Right atrium auricular region (tissue), 2 donors: ENCODE data around the gene TYRP1. TPM values are rescaled to one million over a fixed set of nuclear protein-coding genes. Genes with fewer than 3 reads are reported as not detected.

ENCODE experiments used
- DNase-seq: peaks from one replicate; pipeline ENCODE4 v3.0.0-alpha.2; 2019; ENCODE audit warnings: low spot score
- H3K27ac ChIP-seq, 2 donors: fragments of 200-600 bp; sonication (generic); 1 replicate in 1 of 2; 2 replicates in 1 of 2; pipeline ENCODE4 v1.5.1; 2016 to 2019
- H3K27me3 ChIP-seq, 2 donors: fragments of 200-600 bp; sonication (generic); one replicate each; pipeline versions ENCODE4 v1.5.1 to v1.6.0; 2017 to 2019
- H3K36me3 ChIP-seq: fragments of 200-600 bp; sonication (generic); one replicate; pipeline ENCODE4 v1.5.1; 2016
- H3K4me1 ChIP-seq, 2 donors: fragments of 200-600 bp; sonication (generic); one replicate each; pipeline versions ENCODE4 v1.5.1 to v1.6.0; 2017 to 2019
- H3K4me3 ChIP-seq, 2 donors: fragments of 200-600 bp; sonication (generic); 1 replicate in 1 of 2; 2 replicates in 1 of 2; pipeline ENCODE4 v1.5.1; 2017 to 2019; ENCODE audit warnings: mild to moderate bottlenecking in 1 of 2, moderate library complexity in 1 of 2
- H3K9me3 ChIP-seq, 2 donors: fragments of 200-600 bp; sonication (generic); one replicate each; pipeline ENCODE4 v1.5.1; 2019
- CTCF ChIP-seq, 2 donors: fragments of 200-600 bp; sonication (generic); IDR thresholded peaks; one replicate each; pipeline ENCODE4 v1.5.1; 2019; ENCODE audit warnings: antibody characterized with exemption in 2 of 2
- total RNA-seq, 2 donors: library from RNA; depleted of rRNA; stranded (reverse); fragments of >200 nt; gene quantifications; one replicate each; pipeline ENCODE4 v1.1.0, GENCODE V29; 2016

The TYRP1 gene
- total RNA-seq, 2 donors from 2014 or later: 25.1 to 35.6 TPM

GRCh38 chr9:12684974-12685373 lies 8.2 kb upstream of the TYRP1 start:
- no peak for TF ChIP-seq CTCF (IDR thresholded peaks at IDR 0.05)
- Histone ChIP-seq H3K9me3 (no peaks in the 10 kb centered on the region), H3K27me3 (no peaks in the 10 kb centered on the region), H3K4me3 (no peak overlapping the region), H3K27ac (no peak overlapping the region), H3K4me1 (no peaks in the 10 kb centered on the region), H3K36me3 (no peaks in the 10 kb centered on the region)
- DNase-seq: no peak

DNA sequence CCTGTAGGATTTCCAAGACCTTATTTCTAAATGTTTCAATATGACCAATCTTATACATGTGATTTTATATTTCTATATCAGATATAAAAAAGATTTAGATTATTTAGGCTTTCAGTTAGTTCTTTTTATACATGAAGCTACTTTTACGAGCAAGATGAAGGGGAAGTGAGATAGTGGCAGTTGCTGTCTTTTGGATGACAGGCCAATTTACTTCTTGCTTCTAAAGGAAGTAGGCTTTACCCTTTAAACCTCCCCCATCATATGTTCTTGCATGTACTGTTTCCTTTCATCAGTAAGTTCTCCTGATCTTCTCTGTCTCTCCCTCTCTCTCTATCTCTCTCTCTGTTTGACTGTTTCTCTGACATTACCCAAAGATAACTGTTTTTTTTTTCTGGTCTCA lies 4.0 kb upstream of the TYRP1 start:
- no peak for DNase-seq
- H3K9me3 ChIP-seq: no peaks in the 10 kb centered on the region
- no peak for TF ChIP-seq CTCF (IDR thresholded peaks at IDR 0.05)

GRCh38 chr9:12694013-12694412 lies 828 bp downstream of the TYRP1 start:
- no peaks in the 10 kb centered on the region for H3K36me3 ChIP-seq
- no peak overlapping the region for H3K4me3 ChIP-seq
- H3K27ac ChIP-seq: no peak overlapping the region
- no peak for TF ChIP-seq CTCF (IDR thresholded peaks at IDR 0.05)
- no peaks in the 10 kb centered on the region for H3K9me3 ChIP-seq
- H3K27me3 ChIP-seq: no peaks in the 10 kb centered on the region
- no peaks in the 10 kb centered on the region for H3K4me1 ChIP-seq
- no peak for DNase-seq

More for the DNA sequence above, 4.0 kb upstream of the TYRP1 start:
- Histone ChIP-seq H3K4me1 (no peaks in the 10 kb centered on the region), H3K36me3 (no peaks in the 10 kb centered on the region), H3K27me3 (no peaks in the 10 kb centered on the region), H3K4me3 (no peak overlapping the region), H3K27ac (no peak overlapping the region)

GRCh38 chr9:12695474-12695873 lies 2.3 kb downstream of the TYRP1 start:
- Histone ChIP-seq H3K27me3 (no peaks in the 10 kb centered on the region), H3K4me3 (peak overlapping the region; percentile 23), H3K4me1 (no peaks in the 10 kb centered on the region), H3K27ac (peak overlapping the region in 1 of 2 donors; percentile 68), H3K36me3 (no peaks in the 10 kb centered on the region), H3K9me3 (no peaks in the 10 kb centered on the region)
- TF ChIP-seq CTCF (IDR thresholded peaks at IDR 0.05): no peak
- no peak for DNase-seq

- peak overlapping the region; percentile 23 for H3K4me3 ChIP-seq
- H3K27me3 ChIP-seq: no peaks in the 10 kb centered on the region
- H3K36me3 ChIP-seq: no peaks in the 10 kb centered on the region
- peak overlapping the region in 1 of 2 donors; percentile 68 for H3K27ac ChIP-seq
- no peaks in the 10 kb centered on the region for H3K9me3 ChIP-seq
- no peaks in the 10 kb centered on the region for H3K4me1 ChIP-seq
- TF ChIP-seq CTCF (IDR thresholded peaks at IDR 0.05): no peak
- DNase-seq: no peak
These were observed 3.9 kb downstream of the TYRP1 start for GRCh38 chr9:12696931-12697622.

- Histone ChIP-seq H3K36me3 (no peaks in the 10 kb centered on the region), H3K4me3 (peak overlapping the region in 1 of 2 donors; percentile 15), H3K9me3 (no peaks in the 10 kb centered on the region), H3K4me1 (no peaks in the 10 kb centered on the region), H3K27me3 (no peaks in the 10 kb centered on the region), H3K27ac (peak overlapping the region in 1 of 2 donors; percentile 68)
- no peak for DNase-seq
- TF ChIP-seq CTCF (IDR thresholded peaks at IDR 0.05): no peak
These were observed 4.5 kb downstream of the TYRP1 start for GRCh38 chr9:12697719-12698118.
